AG04449 (cell line): Measurements from ENCODE around the gene MAD1L1.

Source experiments
- CTCF ChIA-PET: fragments of 350-600 bp; formaldehyde crosslinking; extraction: SDS; loops from one replicate; lab custom pipeline; 2021; ENCODE audit warnings: antibody characterized with exemption; lab: Yijun Ruan, JAX
- POLR2A ChIA-PET: fragments of 400-600, 350-600 bp; formaldehyde crosslinking; extraction: SDS; loops from one replicate; lab custom pipeline; 2020; ENCODE audit warnings: antibody characterized with exemption, inconsistent platforms; lab: Yijun Ruan, JAX
- DNase-seq: peaks from one replicate; pipeline ENCODE4 v3.0.0-alpha.2; 2010; ENCODE audit warnings: low read depth, low spot score
- H3K4me3 ChIP-seq: 2 replicates; pipeline ENCODE4 v1.5.1; 2011; ENCODE audit warnings: low read depth, mild to moderate bottlenecking, control low read depth, low read length
- CTCF ChIP-seq: IDR thresholded peaks from one replicate; pipeline ENCODE4 v1.5.1; 2011; ENCODE audit warnings: mild to moderate bottlenecking, moderate library complexity, low read length, control low read depth, inconsistent platforms; ENCODE audit not compliant: insufficient read depth; ENCODE audit errors: missing control alignments

MAD1L1 gene

GRCh38 chr7:2199956-2200583 is 32.7 kb downstream of the MAD1L1 start:
- ChIA-PET POLR2A (no interaction called here), CTCF (interaction anchor here (0.6 to 2.0 kb wide), 3 partner anchors 9 to 100 kb away, joined by 3 to 9 read pairs (median 3); no protein-coding TSS in a partner anchor)
- no peak overlapping the region for H3K4me3 ChIP-seq
- DNase-seq, result no peak
- TF ChIP-seq CTCF, result no peak

- no peak for TF ChIP-seq CTCF
- ChIA-PET CTCF (interaction anchor here (1.2 kb wide), 1 partner anchor 9 kb away, joined by 3 read pairs; no protein-coding TSS in a partner anchor), POLR2A (no interaction called here)
- no peak overlapping the region for H3K4me3 ChIP-seq
- DNase-seq, result no peak
Measured at GRCh38 chr7:2199528-2199927, 33.2 kb downstream of the MAD1L1 start.

GRCh38 chr7:2198760-2199159 is 34.0 kb downstream of the MAD1L1 start:
- no peak for TF ChIP-seq CTCF
- no peak for DNase-seq
- ChIA-PET POLR2A (no interaction called here), CTCF (interaction anchor here (1.2 kb wide), 1 partner anchor 10 kb away, joined by 3 read pairs; no protein-coding TSS in a partner anchor)
- no peak overlapping the region for H3K4me3 ChIP-seq

GRCh38 chr7:2198206-2198605 is 34.5 kb downstream of the MAD1L1 start:
- POLR2A ChIA-PET, result no interaction called here
- no peak overlapping the region for H3K4me3 ChIP-seq
- CTCF ChIA-PET, result no interaction called here
- no peak for DNase-seq
- no peak for TF ChIP-seq CTCF

- H3K4me3 ChIP-seq, result no peak overlapping the region
- no peak for DNase-seq
- ChIA-PET CTCF (interaction anchor here (1.6 to 3.1 kb wide), 2 partner anchors 10 to 12 kb away, joined by 5 to 14 read pairs; no protein-coding TSS in a partner anchor), POLR2A (no interaction called here)
- no peak for TF ChIP-seq CTCF
Measured at GRCh38 chr7:2197436-2198155, 35.1 kb downstream of the MAD1L1 start.
